OCI-LY1 (cell line): Measurements from ENCODE around the gene N4BP3.

Experiments
- H2AFZ ChIP-seq: fragments of 200-600 bp; sonication (generic), shearing (Covaris generic); 2 replicates; pipeline ENCODE4 v1.6.0; 2014; ENCODE audit warnings: antibody characterized with exemption, mild to moderate bottlenecking, low read length
- H3F3A ChIP-seq: fragments of 200-600 bp; sonication (generic), shearing (Covaris generic); 2 replicates; pipeline ENCODE4 v1.6.0; 2014; ENCODE audit warnings: mild to moderate bottlenecking, antibody characterized with exemption, low read length, moderate library complexity; ENCODE audit not compliant: insufficient read depth
- H3K27ac ChIP-seq: fragments of 200-600 bp; sonication (generic); 2 replicates; pipeline ENCODE4 v1.5.1; 2014; ENCODE audit warnings: low read length, mixed run types, mild to moderate bottlenecking, low read depth; ENCODE audit not compliant: poor library complexity, severe bottlenecking
- H3K27me3 ChIP-seq: fragments of 200-600 bp; sonication (generic); 2 replicates; pipeline ENCODE4 v1.6.0; 2014; ENCODE audit warnings: antibody characterized with exemption, mild to moderate bottlenecking, low read length, moderate library complexity; ENCODE audit not compliant: insufficient read depth
- H3K36me3 ChIP-seq: fragments of 200-600 bp; sonication (generic); 2 replicates; pipeline ENCODE4 v1.6.1; 2014; ENCODE audit warnings: mild to moderate bottlenecking, antibody characterized with exemption, low read length, moderate library complexity, mixed read lengths; ENCODE audit not compliant: insufficient read depth
- H3K4me1 ChIP-seq: fragments of 200-600 bp; sonication (generic); 2 replicates; pipeline ENCODE4 v1.5.1; 2014; ENCODE audit warnings: mild to moderate bottlenecking, low read length, moderate library complexity; ENCODE audit not compliant: insufficient read depth, severe bottlenecking
- H3K4me2 ChIP-seq: fragments of 200-600 bp; sonication (generic), shearing (Covaris generic); 2 replicates; pipeline ENCODE4 v1.6.1; 2014; ENCODE audit warnings: low read length
- H3K4me3 ChIP-seq: fragments of 200-600 bp; sonication (generic); 2 replicates; pipeline ENCODE4 v1.5.1; 2014; ENCODE audit warnings: low read length, low read depth, mild to moderate bottlenecking, mixed read lengths; ENCODE audit not compliant: poor library complexity, severe bottlenecking
- H3K79me2 ChIP-seq: fragments of 200-600 bp; shearing (Covaris generic); 2 replicates; pipeline ENCODE4 v1.6.1; 2016; ENCODE audit warnings: mixed run types, low read length, mixed read lengths; ENCODE audit not compliant: insufficient read depth
- H3K9ac ChIP-seq: fragments of 200-600 bp; sonication (generic), shearing (Covaris generic); 2 replicates; pipeline ENCODE4 v1.6.1; 2014; ENCODE audit warnings: mild to moderate bottlenecking, low read length, mixed read lengths
- H3K9me2 ChIP-seq: fragments of 200-600 bp; sonication (generic), shearing (Covaris generic); 2 replicates; pipeline ENCODE4 v1.6.1; 2014; ENCODE audit warnings: low read depth, mild to moderate bottlenecking, low read length, mixed read lengths
- H3K9me3 ChIP-seq: fragments of 200-600 bp; shearing (Covaris generic); 2 replicates; pipeline ENCODE4 v1.6.1; 2014; ENCODE audit warnings: low read length, mixed read lengths
- H4K20me1 ChIP-seq: fragments of 200-600 bp; sonication (generic), shearing (Covaris generic); 2 replicates; pipeline ENCODE4 v1.6.0; 2016; ENCODE audit warnings: mild to moderate bottlenecking, low read length; ENCODE audit not compliant: insufficient read depth
- EZH2 ChIP-seq: fragments of 200-600 bp; sonication (generic), shearing (Covaris generic); IDR thresholded peaks from 2 replicates; pipeline ENCODE4 v1.8.0; 2017; ENCODE audit warnings: borderline replicate concordance, mixed run types, mild to moderate bottlenecking, antibody characterized with exemption, low read length, moderate library complexity, mixed read lengths
- TF ChIP-seq, protein P1 (sequence below): fragments of 200-600 bp; sonication (generic), shearing (Covaris generic); IDR thresholded peaks from 2 replicates; pipeline ENCODE4 v1.5.1; 2017; ENCODE audit warnings: mild to moderate bottlenecking, antibody characterized with exemption, low read length, moderate library complexity, mixed read lengths

The N4BP3 gene

GRCh38 chr5:178069909-178070308 lies 43.4 kb upstream of the N4BP3 start:
- H3K9ac ChIP-seq = no peak overlapping the region
- no peaks in the 10 kb centered on the region for H4K20me1 ChIP-seq
- no peak overlapping the region for H3K4me3 ChIP-seq
- no peak overlapping the region for H2AFZ ChIP-seq
- H3K27ac ChIP-seq = no peak overlapping the region
- no peaks in the 10 kb centered on the region for H3K79me2 ChIP-seq
- no peaks in the 10 kb centered on the region for H3K9me3 ChIP-seq
- H3K4me2 ChIP-seq = no peak overlapping the region
- no peaks in the 10 kb centered on the region for H3K9me2 ChIP-seq
- H3K27me3 ChIP-seq = no peaks in the 10 kb centered on the region; the same call in 1 of the 2 replicates
- H3K4me1 ChIP-seq = peaks cover 11% of the 10 kb centered on the region
- H3K36me3 ChIP-seq = no peaks in the 10 kb centered on the region
- TF ChIP-seq, protein P1, sequence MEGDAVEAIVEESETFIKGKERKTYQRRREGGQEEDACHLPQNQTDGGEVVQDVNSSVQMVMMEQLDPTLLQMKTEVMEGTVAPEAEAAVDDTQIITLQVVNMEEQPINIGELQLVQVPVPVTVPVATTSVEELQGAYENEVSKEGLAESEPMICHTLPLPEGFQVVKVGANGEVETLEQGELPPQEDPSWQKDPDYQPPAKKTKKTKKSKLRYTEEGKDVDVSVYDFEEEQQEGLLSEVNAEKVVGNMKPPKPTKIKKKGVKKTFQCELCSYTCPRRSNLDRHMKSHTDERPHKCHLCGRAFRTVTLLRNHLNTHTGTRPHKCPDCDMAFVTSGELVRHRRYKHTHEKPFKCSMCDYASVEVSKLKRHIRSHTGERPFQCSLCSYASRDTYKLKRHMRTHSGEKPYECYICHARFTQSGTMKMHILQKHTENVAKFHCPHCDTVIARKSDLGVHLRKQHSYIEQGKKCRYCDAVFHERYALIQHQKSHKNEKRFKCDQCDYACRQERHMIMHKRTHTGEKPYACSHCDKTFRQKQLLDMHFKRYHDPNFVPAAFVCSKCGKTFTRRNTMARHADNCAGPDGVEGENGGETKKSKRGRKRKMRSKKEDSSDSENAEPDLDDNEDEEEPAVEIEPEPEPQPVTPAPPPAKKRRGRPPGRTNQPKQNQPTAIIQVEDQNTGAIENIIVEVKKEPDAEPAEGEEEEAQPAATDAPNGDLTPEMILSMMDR = peak; percentile 86
- TF ChIP-seq EZH2 = no peak
- no peaks in the 10 kb centered on the region for H3F3A ChIP-seq

DNA sequence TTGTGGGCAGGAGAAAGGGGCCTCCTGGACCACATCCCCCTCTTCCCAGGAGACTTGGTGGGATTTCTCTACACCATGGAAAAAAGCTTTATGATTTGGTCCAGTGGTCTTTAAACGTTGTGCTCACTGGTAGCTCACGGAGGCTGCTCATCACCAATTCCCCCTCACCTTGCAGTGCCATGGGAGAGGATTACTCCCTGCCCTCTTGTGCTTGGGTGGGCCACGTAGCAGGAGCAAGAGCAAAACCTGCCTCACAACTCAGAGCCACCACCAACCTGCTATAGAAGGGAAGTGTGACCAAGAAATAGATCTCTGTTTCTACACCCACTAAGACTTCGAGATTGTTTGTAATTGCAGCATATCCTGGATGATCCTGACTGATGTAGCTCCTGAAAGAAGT lies 42.2 kb upstream of the N4BP3 start:
- TF ChIP-seq, protein P1 = no peak
- TF ChIP-seq EZH2 = no peak
- Histone ChIP-seq H3F3A (no peaks in the 10 kb centered on the region), H4K20me1 (no peaks in the 10 kb centered on the region)

GRCh38 chr5:178072749-178073148 lies 40.6 kb upstream of the N4BP3 start:
- no peaks in the 10 kb centered on the region for H4K20me1 ChIP-seq
- peaks cover 11% of the 10 kb centered on the region for H3K4me1 ChIP-seq
- H3K9ac ChIP-seq = no peak overlapping the region
- H2AFZ ChIP-seq = no peak overlapping the region
- H3F3A ChIP-seq = no peaks in the 10 kb centered on the region
- no peaks in the 10 kb centered on the region for H3K79me2 ChIP-seq
- H3K4me3 ChIP-seq = no peak overlapping the region
- TF ChIP-seq, protein P1 = no peak
- TF ChIP-seq EZH2 = no peak
- no peaks in the 10 kb centered on the region; the same call in 1 of the 2 replicates for H3K27me3 ChIP-seq
- H3K9me2 ChIP-seq = no peaks in the 10 kb centered on the region
- H3K36me3 ChIP-seq = no peaks in the 10 kb centered on the region
- H3K27ac ChIP-seq = no peak overlapping the region
- H3K4me2 ChIP-seq = no peak overlapping the region
- no peaks in the 10 kb centered on the region for H3K9me3 ChIP-seq

More for the DNA sequence above, 42.2 kb upstream of the N4BP3 start:
- no peaks in the 10 kb centered on the region for H3K36me3 ChIP-seq
- no peak overlapping the region for H3K4me3 ChIP-seq
- no peak overlapping the region for H3K9ac ChIP-seq
- no peaks in the 10 kb centered on the region; the same call in 1 of the 2 replicates for H3K27me3 ChIP-seq
- no peaks in the 10 kb centered on the region for H3K9me3 ChIP-seq
- H3K27ac ChIP-seq = no peak overlapping the region
- no peaks in the 10 kb centered on the region for H3K9me2 ChIP-seq
- no peak overlapping the region for H2AFZ ChIP-seq
- H3K4me2 ChIP-seq = no peak overlapping the region
- H3K79me2 ChIP-seq = no peaks in the 10 kb centered on the region
- peaks cover 11% of the 10 kb centered on the region for H3K4me1 ChIP-seq
